HG03064 (cell line): Measurements from ENCODE around the gene MAP2K6.

Source experiments
- ATAC-seq: cut with Tn5 transposase; IDR thresholded peaks from one replicate; pipeline ENCODE4 v1.9.1; 2021; ENCODE audit warnings: low read depth; ENCODE audit not compliant: unreplicated experiment

Gene MAP2K6

DNA sequence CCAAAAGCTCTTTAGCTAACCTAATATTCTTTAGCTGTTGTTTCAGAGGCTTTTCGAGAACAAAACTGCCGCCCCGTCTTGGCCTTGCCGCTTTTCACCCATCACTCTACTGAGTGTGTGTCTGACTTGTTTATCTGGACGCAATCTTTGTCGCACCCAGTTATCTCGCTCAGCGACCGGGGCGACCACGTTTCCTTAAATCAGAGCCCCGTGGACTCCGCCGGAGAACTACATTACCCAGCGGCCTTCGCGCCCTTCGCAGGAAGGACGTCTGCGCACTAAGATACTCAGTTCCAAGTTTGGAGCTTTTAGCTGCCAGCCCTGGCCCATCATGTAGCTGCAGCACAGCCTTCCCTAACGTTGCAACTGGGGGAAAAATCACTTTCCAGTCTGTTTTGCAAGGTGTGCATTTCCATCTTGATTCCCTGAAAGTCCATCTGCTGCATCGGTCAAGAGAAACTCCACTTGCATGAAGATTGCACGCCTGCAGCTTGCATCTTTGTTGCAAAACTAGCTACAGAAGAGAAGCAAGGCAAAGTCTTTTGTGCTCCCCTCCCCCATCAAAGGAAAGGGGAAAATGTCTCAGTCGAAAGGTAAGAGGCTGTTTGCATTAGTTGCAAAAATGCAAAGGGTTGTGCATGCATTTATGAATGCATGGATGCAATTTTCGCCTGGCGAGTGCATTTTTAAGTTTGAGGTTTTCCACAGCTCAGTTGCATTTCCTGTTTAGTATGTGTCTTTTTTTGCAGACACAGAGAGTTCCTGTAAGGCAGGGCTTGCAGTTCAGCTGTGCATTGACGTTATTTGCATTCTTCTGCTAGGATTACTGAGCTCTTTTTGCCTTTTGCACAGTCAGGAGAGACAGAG is at the start of gene MAP2K6:
MAP2K6 (plus strand) TSS at position 290 of the 867 bp plus-strand sequence; CDS start at position 578, 288 bp downstream.
- peak; percentile 97 for ATAC-seq

DNA sequence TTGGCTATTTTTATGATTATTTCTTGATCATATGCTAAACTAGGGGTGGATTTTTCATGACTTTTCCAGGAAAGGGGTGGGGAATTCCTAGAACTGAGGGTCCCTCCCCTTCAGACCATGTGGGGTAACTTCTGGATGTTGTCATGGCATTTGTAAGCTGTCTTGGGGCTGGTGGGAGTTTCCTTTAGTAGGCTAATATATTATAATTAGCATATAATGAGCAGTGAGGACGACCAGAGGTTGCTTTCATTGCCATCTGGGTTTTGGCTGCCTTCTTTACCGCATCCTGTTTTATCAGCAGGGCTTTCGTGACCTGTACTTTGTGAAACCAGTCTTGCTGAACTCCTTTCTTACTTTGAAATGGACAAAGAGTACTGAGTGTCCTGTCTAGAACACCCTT is 47.2 kb upstream of the MAP2K6 start:
- peak; percentile 70 for ATAC-seq

DNA sequence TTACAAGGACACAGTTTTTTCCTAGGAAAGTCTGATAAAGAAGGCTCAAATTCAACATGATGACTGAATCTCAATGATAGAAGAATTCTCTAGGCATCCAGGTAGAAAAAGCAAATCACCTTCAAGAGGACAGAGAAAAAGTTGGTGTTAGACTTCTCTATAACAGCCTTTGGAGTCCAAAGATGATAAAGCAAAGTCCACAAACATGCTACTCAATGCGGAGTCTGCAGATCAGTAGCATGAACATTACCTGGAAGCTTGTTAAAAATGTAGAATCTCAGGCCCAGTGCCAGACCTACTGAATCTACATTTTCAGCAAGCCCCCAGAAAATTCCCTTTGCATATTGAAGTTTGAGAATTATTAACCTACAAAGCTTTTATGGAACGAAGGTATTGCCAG is 41.4 kb upstream of the MAP2K6 start:
- ATAC-seq, result no peak

DNA sequence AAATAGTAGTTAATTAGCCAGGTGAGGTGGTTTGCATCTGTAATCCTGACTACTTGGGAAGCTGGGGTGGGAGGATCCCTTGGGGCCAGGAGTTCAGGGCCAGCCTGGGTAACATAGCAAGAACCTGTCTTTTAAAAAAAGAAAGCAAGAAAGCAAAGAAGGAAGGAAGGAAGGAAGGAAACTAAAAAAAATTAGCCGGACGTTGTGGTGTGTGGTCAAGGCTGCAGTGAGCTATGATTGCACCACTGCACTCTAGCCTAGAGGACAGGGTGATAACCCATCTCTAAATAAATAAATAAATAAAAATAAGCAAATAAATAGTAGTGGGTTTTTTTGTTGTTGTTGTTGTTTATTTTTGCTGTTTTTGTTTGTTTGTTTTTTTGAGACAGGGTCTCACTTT is 39.3 kb upstream of the MAP2K6 start:
- no peak for ATAC-seq

DNA sequence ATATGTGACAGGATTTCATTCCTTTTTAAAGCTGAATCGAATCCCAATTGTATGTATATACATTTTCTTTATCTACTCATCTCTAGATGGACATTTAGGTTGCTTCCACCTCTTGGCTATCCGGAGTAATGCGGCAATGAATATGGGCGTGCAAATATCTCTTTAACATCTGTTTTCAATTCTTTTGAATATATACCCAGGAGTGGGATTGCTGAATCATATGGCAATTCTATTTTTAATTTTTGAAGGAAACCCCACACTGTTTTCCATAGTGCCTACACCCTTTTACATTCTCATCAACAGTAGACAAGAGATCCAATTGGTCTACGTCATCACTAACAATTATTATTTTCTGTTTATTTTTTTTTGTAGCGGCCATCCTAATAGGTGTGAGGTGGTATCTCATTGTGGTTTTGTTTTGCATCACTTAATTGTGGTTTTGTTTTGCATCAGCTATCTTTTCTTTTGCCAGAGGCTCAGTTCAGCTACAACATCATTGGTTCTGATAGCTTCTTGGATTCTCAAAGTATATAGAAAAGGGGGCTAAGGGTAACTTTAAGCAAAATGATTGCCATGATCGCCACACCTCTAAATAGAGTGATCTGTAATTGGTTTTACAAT is 25.6 kb upstream of the MAP2K6 start:
- ATAC-seq, result no peak

DNA sequence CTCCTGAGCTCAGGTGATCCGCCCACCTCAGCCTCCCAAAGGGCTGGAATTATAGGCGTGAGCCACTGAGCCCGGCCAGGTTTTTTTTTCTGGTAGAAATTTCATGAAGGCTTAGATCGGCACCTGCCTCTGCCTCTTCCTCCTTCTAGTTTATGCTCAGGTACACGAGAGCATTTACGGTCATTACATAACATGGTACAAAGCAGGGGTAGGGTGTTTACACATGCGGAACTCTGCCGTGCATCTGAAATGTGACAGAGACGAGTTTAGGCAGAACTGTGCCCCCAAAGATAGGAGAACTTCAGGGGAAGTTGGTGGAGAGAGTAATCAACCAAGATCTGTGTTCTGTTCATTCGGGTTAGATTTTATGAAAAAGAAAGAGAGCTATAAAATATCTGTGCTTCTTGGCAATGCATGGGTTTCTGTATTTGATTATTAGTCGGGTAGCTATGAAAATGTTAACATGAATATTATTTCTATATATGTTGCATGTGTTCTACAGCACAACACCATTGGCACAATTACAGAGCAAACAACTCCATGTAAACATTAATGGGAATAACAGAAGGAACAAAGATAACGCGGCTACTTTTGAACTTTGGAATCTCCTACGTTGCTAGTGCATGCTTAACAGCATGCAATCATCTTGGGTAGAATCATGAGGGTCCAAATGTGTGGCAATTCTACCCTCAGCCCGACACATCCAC is 23.5 kb upstream of the MAP2K6 start:
- no peak for ATAC-seq

DNA sequence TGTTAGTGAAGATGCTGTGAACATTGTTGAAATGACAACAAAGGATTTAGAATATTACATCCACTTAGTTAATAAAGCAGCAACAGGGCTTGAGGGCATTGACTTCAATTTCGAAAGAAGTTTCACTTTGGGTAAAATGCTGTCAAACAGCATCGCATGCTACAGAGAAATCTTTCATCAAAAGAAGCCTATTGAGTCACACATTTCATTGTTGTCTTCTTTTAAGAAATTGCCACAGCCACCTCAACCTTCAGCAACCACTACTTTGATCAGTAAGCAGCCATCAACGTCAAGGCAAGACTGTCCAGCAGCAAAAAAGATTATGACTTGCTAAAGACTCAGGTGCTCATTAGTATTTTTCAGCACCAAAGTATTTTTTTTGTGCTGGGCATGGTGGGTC is 13.2 kb upstream of the MAP2K6 start:
- no peak for ATAC-seq

DNA sequence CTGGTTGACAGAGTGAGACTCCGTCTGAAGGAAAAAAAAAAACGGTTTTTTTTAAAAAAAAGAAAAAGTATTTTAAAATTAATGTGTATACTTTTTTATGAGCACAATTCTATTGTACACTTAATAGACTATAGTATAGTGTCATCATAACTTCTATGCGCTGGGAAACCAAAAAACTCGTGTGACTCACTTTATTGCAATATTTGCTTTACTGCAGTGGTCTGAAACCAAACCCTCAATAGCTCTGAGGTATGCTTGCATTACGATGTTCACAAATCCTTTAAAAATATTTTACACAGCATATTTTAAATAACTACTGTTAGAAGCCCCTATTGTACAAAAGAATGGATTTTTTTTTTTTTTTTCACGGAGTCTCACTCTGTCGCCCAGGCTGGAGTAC is 12.4 kb upstream of the MAP2K6 start:
- ATAC-seq, result no peak

DNA sequence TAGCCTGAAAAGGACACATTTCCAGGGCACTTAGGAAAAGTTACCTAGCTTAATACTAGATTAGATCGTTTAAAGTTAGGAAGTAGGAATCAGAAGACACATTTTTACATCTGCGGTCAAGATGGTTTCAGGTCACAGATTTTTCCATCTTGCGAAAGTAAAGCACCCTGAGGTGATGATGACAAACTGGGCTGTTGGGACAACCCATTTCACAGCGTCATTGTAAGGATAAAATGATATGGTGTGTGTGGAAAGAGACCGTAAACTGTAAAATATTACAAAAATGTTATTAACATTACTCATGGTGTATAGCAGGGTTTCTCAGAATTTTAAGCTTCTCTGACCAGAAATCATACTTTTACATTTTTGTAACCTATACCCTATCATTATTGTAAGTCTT is 10.1 kb upstream of the MAP2K6 start:
- no peak for ATAC-seq

DNA sequence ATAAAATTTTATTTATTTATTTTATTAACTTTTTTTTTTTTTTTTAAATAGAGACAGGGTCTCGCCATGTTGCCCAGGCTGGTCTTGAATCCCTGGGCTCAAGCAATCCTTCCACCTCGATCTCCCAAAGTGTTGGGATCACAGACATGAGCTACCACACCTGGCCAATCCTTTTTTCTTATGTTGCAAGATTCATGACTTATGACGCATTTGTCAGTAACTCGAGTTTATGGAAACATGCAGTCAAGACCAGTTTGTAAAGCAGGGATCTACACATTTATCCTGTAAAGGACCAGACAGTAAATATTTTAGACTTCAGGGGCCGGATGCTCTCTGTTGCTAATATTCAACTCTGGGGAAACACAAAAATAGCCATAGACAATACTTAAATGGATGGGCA is 9.4 kb upstream of the MAP2K6 start:
- no peak for ATAC-seq

DNA sequence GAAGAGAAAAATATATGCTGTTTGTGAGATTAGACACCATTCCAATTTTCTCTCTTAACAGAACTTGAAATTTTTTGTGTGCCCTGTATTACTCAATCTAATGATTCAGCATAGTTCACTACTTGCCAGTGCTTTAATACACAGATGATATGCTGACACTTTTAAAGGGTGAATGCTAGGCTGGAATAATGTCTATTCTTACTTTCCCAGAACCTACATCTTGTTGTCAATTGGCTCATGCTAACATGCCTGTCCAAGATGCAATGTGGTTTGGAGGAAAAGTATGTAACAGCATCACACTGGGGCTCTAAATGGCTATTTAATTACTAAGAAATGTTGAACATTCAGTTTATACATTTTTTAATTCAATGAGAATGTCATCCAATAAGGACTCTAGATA is 7.6 kb upstream of the MAP2K6 start:
- ATAC-seq, result no peak

DNA sequence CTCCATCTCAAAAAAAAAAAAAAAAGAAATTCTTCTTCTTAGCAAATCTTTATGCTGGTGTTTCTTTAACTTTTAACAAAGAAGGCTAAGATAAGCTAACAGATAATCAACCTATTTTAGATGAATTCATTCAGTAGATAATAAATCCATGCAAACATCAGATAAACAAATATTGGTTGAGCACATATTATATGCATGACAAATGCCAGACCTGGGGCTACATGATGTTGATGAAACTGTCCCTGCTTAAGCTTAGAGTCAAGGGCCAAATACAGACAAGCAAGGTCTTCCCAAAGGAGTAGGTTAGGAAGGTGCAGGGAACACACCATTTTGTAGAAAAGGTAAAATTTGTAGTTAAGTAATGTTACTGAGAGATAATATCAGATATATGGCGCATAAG is 6.7 kb upstream of the MAP2K6 start:
- ATAC-seq, result no peak

DNA sequence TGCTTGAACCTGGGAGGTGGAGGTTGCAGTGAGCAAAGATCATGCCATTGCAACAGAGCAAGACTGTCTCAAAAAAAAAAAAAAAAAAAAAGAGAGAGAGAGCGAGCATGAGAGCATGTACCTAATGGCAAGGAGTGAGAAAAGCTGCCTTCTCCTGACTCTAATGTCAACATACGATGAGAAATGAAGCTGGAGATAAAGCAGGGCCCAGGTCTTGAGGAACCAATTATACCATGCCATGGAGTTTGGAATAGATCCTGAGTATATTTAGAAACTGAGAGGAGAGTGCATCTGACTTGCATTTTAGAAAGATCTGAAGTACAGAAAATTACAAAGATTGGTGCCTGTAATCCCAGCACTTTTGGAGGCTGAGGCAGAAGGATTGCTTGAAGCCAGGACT is 3.8 kb upstream of the MAP2K6 start:
- ATAC-seq, result no peak

DNA sequence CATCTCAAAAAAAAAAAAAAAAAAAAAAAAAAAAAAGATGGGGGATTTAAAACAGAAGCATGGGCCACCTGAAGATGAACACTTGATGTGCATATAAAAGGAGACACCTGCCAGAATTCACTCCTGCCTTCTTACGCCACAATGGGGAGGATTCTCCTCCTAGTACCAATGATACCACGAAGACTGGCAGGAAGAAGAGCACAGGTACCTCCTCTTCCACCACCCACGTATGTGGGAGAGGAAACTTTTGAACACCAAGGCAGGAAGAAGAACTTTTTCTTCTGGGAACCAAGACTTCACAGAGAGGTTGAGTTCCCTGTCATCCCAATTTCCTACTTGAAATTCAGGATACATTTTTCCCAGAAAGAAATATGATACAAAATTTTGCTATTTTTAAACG is 2.7 kb upstream of the MAP2K6 start:
- no peak for ATAC-seq

DNA sequence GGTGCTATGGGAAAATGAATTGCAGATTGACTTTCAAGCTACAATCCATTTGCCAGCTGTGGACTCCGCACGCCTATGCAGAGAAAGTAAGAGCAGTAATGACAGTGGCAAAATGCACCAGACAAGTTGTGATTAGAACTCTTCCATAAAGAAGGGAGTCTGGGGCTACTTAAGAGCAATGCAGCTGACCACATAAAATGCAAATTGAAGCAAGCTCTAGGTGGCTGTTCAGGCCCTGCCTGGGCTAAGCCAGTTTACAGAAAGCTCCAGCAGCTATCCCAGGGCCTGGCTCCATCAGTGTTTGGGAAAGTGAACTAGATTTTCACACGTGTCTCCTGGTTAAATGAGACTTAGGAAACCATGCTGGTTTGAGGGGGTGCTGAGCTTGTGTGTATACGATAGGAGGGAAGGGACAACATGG is 2.2 kb upstream of the MAP2K6 start:
- ATAC-seq, result no peak

DNA sequence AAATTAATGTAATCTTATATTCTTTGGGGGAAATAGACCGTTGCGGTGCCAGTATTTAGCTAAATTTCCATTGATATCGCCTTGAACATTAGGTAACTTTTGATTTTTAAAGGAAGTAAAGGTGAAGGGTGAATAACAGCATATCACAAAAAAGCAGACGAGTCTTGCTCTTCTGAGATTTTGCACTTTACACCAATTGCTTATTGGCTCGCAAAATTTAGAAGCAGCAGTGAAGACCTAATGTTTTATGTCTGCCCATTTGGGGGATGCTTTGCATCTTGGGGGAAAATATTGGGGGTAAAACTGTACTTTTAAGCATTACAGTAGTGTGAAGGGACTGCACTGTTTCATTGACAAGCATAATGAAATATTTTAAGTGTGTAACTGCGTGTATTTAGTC is 934 bp downstream of the MAP2K6 start:
- ATAC-seq, result no peak

DNA sequence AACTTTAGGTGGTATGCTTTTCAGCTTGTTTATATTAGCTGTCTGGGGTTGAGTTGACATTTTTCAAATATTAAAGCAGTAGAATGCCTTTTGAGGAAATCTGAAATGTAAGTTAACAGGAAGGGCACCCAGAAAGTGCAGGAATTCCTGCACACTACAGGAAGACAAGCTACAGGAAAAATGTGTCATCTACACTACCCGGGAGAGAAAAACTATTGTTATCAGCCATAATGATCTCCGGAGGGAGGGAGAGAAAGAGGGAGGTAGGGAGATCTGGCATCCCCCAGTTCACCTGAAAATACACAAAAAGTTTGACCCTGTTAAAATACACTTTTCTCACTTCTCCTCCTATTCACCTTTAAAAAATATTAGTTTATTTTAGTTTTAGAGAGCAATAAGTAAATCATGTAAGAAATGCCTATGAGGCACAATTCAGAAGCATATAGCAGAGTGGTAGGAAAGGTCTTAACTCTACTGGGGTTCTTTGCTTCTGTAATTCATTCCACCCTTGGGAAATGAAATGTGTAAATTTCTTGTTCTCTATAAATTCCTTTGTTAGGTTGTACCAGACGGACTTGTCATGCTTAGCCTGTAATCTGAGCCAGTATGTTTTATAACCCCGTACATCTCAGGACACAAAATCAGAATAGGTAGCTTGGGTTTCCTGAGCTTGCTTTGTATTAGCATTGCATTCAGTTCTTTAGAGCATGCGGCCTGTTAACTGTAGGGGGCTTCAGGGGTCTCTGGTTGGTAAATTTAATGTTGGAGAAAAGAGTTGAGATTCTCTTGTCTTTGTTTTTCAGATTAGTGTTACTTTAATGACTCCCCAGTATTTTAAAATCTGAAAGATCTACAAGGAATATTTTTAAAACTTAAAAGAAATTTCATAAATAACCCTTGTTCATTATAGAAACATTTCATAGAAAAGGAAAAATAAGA is 3.3 kb downstream of the MAP2K6 start:
- no peak for ATAC-seq

DNA sequence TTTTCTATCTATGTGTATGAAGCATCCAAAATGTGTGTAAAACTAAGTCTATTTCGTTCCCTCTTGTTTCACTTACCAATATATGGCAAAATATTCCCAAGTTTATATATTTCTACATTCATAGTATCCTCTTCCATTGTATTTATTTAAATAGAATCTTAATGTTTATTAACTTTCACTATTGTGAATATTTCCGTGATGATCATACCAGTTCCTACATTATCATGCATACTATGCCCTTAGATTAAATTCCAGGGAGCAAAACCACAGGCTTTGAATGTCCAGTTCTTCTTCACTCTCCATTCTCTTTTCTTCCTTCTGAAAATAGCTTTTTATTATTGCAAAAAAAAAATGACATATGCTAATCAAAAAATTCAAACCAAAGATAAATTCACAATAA is 4.0 kb downstream of the MAP2K6 start:
- no peak for ATAC-seq

DNA sequence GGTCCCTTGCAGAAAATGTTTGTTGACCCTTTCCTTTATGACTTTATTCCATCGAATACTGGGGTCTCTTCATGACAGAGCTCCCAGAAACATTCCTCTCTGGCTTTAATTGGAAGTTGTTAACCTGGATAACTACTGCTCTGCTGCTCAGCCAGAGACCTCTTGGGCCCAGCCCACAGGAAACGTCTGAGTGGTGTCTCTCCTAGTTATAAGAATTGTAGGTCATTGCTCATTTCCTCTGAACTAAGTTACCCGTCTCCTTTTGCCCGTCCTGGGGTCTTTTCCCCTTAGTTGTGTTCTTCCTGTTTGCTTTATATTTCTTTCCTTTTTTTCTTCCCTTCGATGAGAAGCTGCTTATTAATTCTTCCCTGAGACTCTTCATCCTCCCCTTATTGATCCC is 9.0 kb downstream of the MAP2K6 start:
- no peak for ATAC-seq

DNA sequence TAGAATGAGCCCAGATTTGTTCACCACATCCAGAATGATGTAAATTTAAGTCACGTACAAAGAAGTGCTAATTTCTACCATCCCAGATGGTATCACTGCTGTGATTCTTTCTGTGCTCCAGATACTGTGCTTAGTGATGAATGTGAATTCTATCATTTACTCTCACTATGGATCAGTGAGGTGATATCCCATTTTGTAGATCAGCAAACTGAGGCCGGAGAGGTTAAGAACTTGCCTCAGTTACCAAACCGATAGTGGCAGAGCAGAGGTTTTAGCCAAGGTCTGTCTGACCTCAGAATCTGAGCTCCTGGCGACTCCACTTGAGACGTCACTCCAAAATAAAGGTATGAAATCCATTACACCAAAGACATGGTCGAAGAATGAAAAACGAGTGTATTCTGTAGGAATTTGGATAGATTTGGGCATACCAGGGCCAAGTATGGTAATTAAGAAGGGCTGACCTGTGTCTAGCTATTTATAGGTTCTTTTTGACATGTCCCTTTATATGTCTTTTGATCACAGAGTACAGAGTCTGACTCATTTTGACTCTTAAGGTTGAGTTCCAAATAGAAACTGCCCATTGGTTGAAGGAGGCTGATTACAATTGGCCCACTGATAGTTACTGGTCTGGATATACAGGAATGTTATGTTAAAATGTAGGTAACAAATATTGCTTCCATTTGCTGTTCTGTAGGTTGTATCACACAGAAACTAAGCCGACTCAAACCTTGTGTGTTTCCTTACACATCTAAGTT is 10.0 kb downstream of the MAP2K6 start:
- ATAC-seq, result no peak
